Panc1 (cell line): Measurements from ENCODE around the gene SBF1. TPM values are rescaled to one million over a fixed set of nuclear protein-coding genes. Genes with fewer than 3 reads are reported as not detected.

ENCODE experiments used
- ATAC-seq: fragments of 200-7000 bp; cut with Tn5 transposase; 2 replicates; pipeline ENCODE4 v1.9.1; 2020; ENCODE audit warnings: mild to moderate bottlenecking, moderate library complexity
- BruUV-seq: library from RNA; stranded (reverse); fragments of 400-500 nt; replicated peaks from 2 replicates; lab custom pipeline; 2021; lab: Mats Ljungman, UMichigan
- CTCF ChIA-PET: fragments of 300-600 bp; sonication (Branson Sonifier 250); formaldehyde crosslinking; loops from one replicate; lab custom pipeline; 2022; ENCODE audit warnings: antibody characterized with exemption; lab: Charles Lee
- POLR2A ChIA-PET: fragments of 300-600 bp; sonication (Branson Sonifier 250); formaldehyde crosslinking; loops from one replicate; lab custom pipeline; 2022; ENCODE audit warnings: antibody characterized with exemption; lab: Charles Lee
- DNase-seq: peaks from one replicate; pipeline ENCODE4 v3.0.0-alpha.2; 2010; ENCODE audit warnings: low read depth, low spot score
- H3K27ac ChIP-seq: 2 replicates; pipeline ENCODE4 v1.5.1; 2011; ENCODE audit warnings: mild to moderate bottlenecking, low read length, inconsistent platforms
- H3K27me3 ChIP-seq: fragments of 200-500 bp; sonication (Bioruptor generic); 2 replicates; pipeline ENCODE4 v1.6.0; 2014; ENCODE audit warnings: low read length, inconsistent platforms; ENCODE audit not compliant: control insufficient read depth, insufficient read depth
- H3K36me3 ChIP-seq: fragments of 200-500 bp; sonication (Bioruptor generic); 2 replicates; pipeline ENCODE4 v1.5.1; 2014; ENCODE audit warnings: inconsistent platforms, mild to moderate bottlenecking, low read length, moderate library complexity; ENCODE audit not compliant: control insufficient read depth, insufficient read depth
- H3K4me1 ChIP-seq: 2 replicates; pipeline ENCODE4 v1.5.1; 2011; ENCODE audit warnings: inconsistent platforms, mild to moderate bottlenecking, low read length, moderate library complexity; ENCODE audit not compliant: control insufficient read depth, insufficient read depth
- H3K4me3 ChIP-seq, 2 experiments: 2 replicates each; pipeline ENCODE4 v1.5.1; 2011 to 2012; ENCODE audit warnings: low read depth in 2 of 2, low read length in 2 of 2, mild to moderate bottlenecking in 2 of 2, inconsistent platforms in 1 of 2, moderate library complexity in 1 of 2
- H3K9me3 ChIP-seq: fragments of 200-500 bp; sonication (Bioruptor generic); 2 replicates; pipeline ENCODE4 v1.5.1; 2014; ENCODE audit warnings: low read depth, mild to moderate bottlenecking, inconsistent platforms, low read length, moderate library complexity; ENCODE audit not compliant: control insufficient read depth, insufficient read depth
- CTCF ChIP-seq: fragments of 450-650 bp; IDR thresholded peaks from 2 replicates; pipeline ENCODE4 v1.5.1; 2017; ENCODE audit warnings: mild to moderate bottlenecking
- POLR2AphosphoS5 ChIP-seq: IDR thresholded peaks from 2 replicates; pipeline ENCODE4 v1.6.1; 2012; ENCODE audit warnings: mild to moderate bottlenecking, low read depth, low read length, moderate library complexity
- REST ChIP-seq, 2 experiments: IDR thresholded peaks; 2 replicates each; pipeline ENCODE4 v1.6.1; 2011 to 2012; ENCODE audit warnings: low read depth in 2 of 2, control low read depth in 1 of 2, low read length in 1 of 2, mild to moderate bottlenecking in 1 of 2, moderate library complexity in 1 of 2; ENCODE audit not compliant: insufficient read depth in 1 of 2
- SIN3A ChIP-seq: IDR thresholded peaks from 2 replicates; pipeline ENCODE4 v1.6.1; 2012; ENCODE audit warnings: low read depth, mild to moderate bottlenecking, low read length, moderate library complexity, borderline replicate concordance; ENCODE audit not compliant: insufficient read depth
- TCF7L2 ChIP-seq: IDR thresholded peaks from 2 replicates; pipeline ENCODE4 v1.6.1; 2011; ENCODE audit warnings: mild to moderate bottlenecking, low read depth, low read length, inconsistent platforms
- in situ Hi-C: cut with HindIII; loops from 2 replicates; pipeline ENCODE4 v1.10.0; 2016; ENCODE audit warnings: low sequenced_read_pairs, low pct_unique_long_range_greater_than_20kb
- intact Hi-C: fragments of 100-400 bp; cut with micrococcal nuclease; formaldehyde crosslinking; loops from one replicate; pipeline ENCODE4 v1.10.0; 2022; ENCODE audit not compliant: unreplicated experiment
- total RNA-seq: library from RNA; stranded (reverse); gene quantifications from one replicate; pipeline ENCODE4 v1.2.1, GENCODE V29; 2021; ENCODE audit not compliant: unreplicated experiment

The SBF1 gene
- total RNA-seq, 1 experiment from 2014 or later = 59.2 TPM

- H3K4me3 ChIP-seq = no peak overlapping the region
- no TSS peak for BruUV-seq
- no peaks in the 10 kb centered on the region for H3K27me3 ChIP-seq
Measured at GRCh38 chr22:50419116-50419515, 55.7 kb downstream of the SBF1 start.

GRCh38 chr22:50418624-50419023 is 56.2 kb downstream of the SBF1 start:
- in situ Hi-C loops (no loop called here), intact Hi-C loops (no loop called here)
- ChIA-PET CTCF (no interaction called here), POLR2A (no interaction called here)
- Histone ChIP-seq H3K27ac (no peak overlapping the region), H3K27me3 (no peaks in the 10 kb centered on the region), H3K36me3 (peaks cover 5% of the 10 kb centered on the region), H3K4me1 (no peaks in the 10 kb centered on the region), H3K9me3 (no peaks in the 10 kb centered on the region), H3K4me3 (no peak overlapping the region)
- TF ChIP-seq SIN3A = no peak
- TF ChIP-seq TCF7L2 = no peak
- TF ChIP-seq POLR2AphosphoS5 = no peak
- no peak for TF ChIP-seq REST (IDR thresholded peaks at IDR 0.05; ENCODE audit: insufficient read depth in 1 of 2, low read depth in 2 of 2, low read length in 1 of 2)
- no peak for TF ChIP-seq CTCF
- DNase-seq (no peak), ATAC-seq (no peak)
- no TSS peak for BruUV-seq

More at GRCh38 chr22:50419116-50419515, 55.7 kb downstream of the SBF1 start:
- Histone ChIP-seq H3K27ac (no peak overlapping the region), H3K9me3 (no peaks in the 10 kb centered on the region), H3K4me1 (no peaks in the 10 kb centered on the region), H3K36me3 (peaks cover 5% of the 10 kb centered on the region)
- CTCF ChIA-PET = no interaction called here
- no peak for DNase-seq
- no peak for ATAC-seq
- POLR2A ChIA-PET = no interaction called here
- TF ChIP-seq REST (IDR thresholded peaks at IDR 0.05; ENCODE audit: insufficient read depth in 1 of 2, low read depth in 2 of 2, low read length in 1 of 2) = no peak
- TF ChIP-seq CTCF = no peak
- no peak for TF ChIP-seq POLR2AphosphoS5
- no peak for TF ChIP-seq TCF7L2
- no peak for TF ChIP-seq SIN3A
- intact Hi-C loops (no loop called here), in situ Hi-C loops (no loop called here)
